GM19351 (cell line): ENCODE data around the gene FARSA.
A peak's percentile ranks its signal among the peaks of the same experiment; 100 is the strongest.
"Not testable (repeated sequence)": the region's sequence is repeated elsewhere in the genome, so short reads cannot be mapped to it uniquely, and the experiment has no call there.

Source experiments
- ATAC-seq: cut with Tn5 transposase; IDR thresholded peaks from one replicate; pipeline ENCODE4 v1.9.1; 2021; ENCODE audit warnings: mild to moderate bottlenecking, moderate library complexity; ENCODE audit not compliant: unreplicated experiment

Gene FARSA

GRCh38 chr19:12937927-12938778 lies 4.6 kb upstream of the FARSA start, which contains the start of gene CALR:
Gene CALR, plus strand, starts transcription at chr19:12938609. Its CDS starts 71 bp downstream, at chr19:12938680.
- ATAC-seq = peak; percentile 84

DNA sequence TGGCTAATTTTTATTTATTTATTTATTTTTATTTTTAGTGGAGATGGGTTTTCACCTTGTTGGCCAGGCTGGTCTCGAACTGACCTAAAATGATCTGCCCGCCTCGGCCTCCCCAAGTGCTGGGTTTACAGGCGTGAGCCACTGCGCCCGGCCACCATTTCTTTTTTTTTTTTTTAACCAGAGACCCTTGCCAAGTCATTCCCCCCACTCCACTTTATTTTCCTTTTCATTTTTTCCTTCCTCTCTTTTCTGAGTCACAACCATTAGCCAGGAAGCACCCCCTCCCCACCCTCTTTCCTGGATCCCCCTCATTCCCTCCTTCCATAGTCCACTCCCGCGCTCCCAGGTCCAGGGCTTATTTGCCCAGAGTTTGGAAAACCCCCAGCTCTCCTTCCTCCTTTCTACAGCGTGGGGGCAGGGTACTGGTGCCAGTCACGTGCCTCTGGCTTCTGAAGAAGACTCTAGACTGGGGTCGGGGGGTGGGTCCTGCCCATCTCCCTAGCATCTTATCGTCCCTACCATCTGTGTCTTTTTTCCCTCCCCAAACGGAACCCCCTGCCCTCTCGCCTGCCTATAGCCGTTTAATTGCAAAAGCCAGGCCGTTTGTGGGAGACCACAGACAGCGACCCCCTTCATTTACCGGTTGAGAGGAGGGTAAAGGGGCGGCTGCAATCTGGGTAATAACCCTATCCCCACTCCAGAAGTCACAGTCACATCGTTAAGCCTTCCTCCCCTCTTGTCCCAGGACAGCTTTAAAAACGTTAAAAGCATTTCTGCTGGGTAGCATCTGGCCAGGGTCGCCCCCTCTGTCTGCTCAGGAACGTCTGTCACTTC lies 3.8 kb upstream of the FARSA start:
- no peak for ATAC-seq

GRCh38 chr19:12936582-12936981 lies 3.1 kb upstream of the FARSA start:
- ATAC-seq = no peak

DNA sequence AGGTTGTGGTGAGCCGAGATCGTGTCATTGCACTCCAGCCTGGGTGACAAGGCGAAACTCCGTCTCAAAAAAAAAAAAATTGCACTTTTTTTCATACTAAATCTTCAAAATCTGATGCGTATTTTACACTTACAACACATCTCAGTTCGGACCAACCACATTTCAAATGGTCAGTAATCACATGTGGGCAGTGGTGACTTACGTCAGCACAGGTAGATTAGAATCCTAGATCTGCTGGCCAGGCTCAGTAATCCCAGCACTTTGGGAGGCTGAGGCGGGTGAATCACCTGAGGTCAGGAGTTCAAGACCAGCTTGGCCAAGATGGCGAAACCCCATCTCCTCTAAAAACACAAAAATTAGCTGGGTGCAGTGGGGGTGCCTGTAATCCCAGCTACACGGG lies 1.6 kb upstream of the FARSA start:
- ATAC-seq = no peak

DNA sequence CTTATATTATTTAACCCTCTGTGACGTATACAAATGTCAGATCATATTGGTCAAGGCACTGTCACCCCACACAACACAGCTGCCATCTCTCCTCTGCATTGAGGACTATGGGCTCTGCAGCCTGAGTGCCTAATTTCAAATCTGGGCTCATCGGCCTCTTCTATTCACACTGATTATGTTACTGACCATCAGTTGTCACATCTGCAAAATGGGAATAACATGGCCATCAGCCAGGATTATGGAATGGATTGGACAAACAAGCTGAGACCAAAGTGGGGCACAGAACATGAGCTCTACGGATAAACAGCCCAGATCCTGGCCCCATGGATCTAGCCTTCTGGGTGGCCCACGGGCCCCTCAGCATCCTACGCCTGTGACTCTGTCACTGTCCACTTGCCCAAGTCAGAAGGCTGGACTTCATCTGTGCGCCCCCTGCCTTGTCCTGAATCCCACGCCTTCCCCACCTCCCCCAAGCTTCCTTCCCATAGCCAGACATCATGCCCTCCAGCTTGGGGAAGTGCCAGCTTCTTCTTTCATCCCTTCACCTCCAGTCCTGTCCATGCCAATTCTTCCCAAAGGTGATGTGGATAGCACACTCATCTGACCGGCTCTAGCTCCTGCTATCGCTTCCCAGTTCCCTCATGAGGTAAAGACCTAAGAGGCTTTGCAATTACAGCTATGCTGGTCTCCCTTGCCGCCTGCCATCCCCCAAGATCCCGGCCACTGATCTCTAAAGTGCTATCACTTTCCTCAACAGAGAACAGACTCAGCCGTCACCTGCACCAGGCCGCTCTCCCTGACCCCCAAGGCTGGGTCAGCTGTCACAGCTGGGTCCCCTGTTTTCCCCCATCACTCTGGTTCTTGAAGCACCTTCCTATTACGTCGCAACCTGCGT lies 872 bp downstream of the FARSA start:
- ATAC-seq = no peak

DNA sequence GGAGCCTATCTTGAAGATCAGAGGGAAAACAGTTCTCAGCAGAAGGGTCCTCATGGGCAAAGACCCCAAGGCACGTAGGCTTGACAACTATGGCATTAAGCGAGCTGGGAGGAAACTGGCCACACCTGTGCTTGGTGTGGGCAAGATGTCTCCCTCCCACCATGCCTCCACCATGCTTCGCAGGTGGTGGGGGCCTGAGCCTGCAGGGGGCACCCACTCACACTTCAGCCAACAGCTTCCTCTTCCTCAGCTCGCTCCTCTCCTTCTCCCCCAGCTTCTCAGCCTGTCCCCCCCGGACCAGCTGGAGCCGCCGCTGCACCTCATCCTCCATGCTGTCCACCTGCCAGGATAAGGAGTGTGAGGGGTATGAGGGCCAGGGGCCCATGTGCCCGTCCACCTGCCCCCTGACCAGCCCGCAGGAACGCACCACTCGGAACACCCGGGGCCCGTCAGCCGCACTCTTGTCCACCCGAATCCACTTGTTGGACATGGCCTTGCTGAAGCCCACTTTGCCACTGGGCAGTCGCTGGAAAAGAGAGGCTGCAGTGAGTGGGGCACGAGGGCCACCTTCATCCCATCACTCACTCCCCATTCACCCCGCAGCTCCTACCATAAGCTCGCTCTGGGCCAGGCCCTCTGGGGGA lies 3.4 kb downstream of the FARSA start:
- no peak for ATAC-seq

DNA sequence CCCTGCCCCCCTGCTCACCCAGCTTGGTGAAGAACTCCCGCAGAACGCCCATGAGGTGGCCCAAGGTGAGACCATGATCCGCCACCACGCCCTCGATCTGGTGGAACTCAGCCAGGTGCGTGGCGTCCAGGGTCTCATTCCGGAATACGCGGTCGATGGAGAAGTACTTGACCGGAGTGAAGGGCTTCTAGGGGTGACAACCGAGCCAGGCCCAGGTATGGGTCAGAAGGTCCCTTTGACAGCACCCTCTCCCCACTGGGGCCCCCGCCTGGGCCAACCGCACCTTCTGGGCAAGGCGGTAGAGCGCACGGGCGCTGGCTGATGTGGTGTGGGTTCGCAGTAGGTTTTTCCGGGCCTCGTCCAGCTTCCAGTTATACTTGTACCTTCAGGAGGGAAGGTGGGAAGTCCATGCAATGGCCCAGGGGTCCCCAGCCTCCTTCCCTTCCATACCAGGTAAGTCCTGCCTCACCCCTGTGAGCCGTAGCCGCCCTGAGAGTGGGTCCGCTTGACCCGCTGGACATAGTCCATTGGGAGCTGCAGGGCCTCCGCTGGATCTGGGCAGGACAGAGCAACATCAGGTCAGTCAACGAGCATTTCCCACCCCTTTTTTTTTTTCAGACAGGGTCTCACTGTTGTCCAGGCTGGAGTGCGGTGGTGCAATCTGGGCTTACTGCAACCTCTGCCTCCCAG lies 8.7 kb downstream of the FARSA start:
- no peak for ATAC-seq

- no peak for ATAC-seq
Observed at GRCh38 chr19:12922959-12923358, 10.6 kb downstream of the FARSA start.

- ATAC-seq = no peak
Observed at GRCh38 chr19:12921047-12921446, 12.5 kb downstream of the FARSA start.

- ATAC-seq = no peak
Observed at GRCh38 chr19:12918253-12918652, 15.3 kb downstream of the FARSA start.

- not testable (repeated sequence) for ATAC-seq
Observed at GRCh38 chr19:12915860-12916259, 17.7 kb downstream of the FARSA start.

GRCh38 chr19:12913851-12914690 lies 19.4 kb downstream of the FARSA start:
- no peak for ATAC-seq

DNA sequence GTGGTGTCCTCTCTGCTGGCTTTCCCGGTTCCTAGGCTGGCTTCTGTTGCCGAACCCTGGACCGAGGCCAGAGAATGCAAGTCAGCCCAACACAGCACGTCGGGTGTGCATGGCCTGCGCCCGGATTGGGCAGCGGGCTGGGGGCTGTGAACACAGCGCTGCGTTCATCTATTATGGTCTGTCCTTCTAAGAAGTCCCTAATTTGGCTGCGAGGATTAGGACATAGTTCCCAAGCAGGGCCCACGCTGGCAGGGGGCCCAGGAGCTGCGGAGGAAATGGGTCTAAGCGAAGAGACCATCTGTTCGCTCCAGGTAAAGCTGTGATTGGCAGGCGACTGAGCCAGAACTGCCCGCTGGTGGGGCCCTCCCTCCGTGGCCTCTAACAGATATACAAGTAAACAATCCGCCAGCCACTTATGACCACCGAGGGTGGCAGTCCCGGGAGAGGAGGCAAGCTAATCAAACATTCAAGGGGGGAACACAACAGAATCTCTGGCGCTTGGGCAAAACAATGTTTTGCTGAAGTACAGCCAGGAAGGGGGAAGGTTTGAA lies 20.4 kb downstream of the FARSA start:
- ATAC-seq = no peak

- ATAC-seq = no peak
Observed at GRCh38 chr19:12912571-12912970, 20.9 kb downstream of the FARSA start.

GRCh38 chr19:12907166-12907565 lies 26.3 kb downstream of the FARSA start:
- ATAC-seq = no peak

DNA sequence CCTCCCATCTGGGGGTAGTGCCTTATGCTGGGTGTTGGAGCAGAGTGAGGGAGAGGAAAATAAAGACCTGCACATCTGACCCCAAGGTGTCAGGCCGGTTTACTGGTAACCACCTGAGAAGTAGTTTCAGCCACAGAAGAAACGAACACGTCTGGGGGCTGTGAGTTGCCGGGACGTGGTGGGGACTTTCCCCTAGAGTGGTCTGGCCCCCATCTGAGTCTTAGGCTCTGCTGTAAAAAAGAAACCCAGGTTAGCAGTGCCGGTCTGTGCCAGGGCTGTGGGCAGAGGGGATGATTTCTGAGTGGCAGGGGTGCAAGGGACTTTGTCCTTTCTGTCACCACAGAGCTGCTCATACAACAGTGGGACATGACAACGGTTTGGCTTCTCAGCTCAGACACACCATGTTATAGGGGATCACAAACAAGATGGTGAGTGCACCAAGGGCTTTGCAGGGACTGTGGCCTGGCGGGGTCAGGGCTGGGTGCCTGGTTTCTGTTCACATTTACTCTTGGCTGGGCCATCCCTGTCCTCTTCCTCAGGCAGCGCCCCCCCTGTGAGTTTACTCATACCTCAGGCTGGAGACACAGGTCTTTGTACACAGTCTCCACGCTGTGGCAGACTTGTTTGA lies 33.5 kb downstream of the FARSA start:
- ATAC-seq = peak; percentile 69

GRCh38 chr19:12896460-12896859 lies 37.1 kb downstream of the FARSA start:
- ATAC-seq = no peak

GRCh38 chr19:12893582-12893981 lies 39.9 kb downstream of the FARSA start:
- ATAC-seq = no peak
